GM10248 (cell line): ENCODE data around the gene CENPVL3.

ENCODE experiments used
- CTCF ChIA-PET: fragments of 300-600 bp; sonication (Branson Sonifier 250); formaldehyde crosslinking; extraction: SDS; loops from one replicate; lab custom pipeline; 2021; ENCODE audit warnings: antibody characterized with exemption; lab: Yijun Ruan, JAX
- POLR2A ChIA-PET: fragments of 350-650 bp; sonication (Branson Sonifier 250); formaldehyde crosslinking; extraction: SDS; loops from one replicate; lab custom pipeline; 2020; ENCODE audit warnings: antibody characterized with exemption; lab: Yijun Ruan, JAX
- DNase-seq: peaks from one replicate; pipeline ENCODE4 v3.0.0; 2012; ENCODE audit errors: extremely low spot score
- TF ChIP-seq, protein P1 (sequence below): IDR thresholded peaks from 2 replicates; pipeline ENCODE4 v1.5.1; 2012; ENCODE audit warnings: mild to moderate bottlenecking, low read depth; ENCODE audit errors: extremely low read depth, missing control alignments, control extremely low read depth

CENPVL3 gene

DNA sequence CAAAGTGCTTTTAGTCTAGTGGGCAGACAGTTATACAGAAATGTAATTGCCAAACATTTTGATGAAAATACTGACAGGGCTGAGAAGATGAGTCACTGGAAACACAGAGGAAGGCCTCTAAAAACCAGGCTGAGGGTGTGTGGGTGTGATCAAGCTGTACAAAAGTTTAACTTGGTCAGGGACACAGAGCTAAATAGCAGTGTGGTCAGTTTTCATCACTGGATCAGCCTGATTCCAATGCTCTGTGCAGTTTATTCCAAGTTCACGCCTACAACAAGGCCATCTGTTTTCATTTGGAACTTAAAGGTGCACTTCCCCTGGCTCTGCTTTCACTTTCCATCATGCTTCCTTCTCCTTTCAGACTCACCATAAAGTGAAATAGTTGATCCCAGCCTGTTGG lies 10.6 kb downstream of the CENPVL3 start:
- DNase-seq = no peak
- ChIA-PET CTCF (interaction anchor here (2.0 kb wide), 1 partner anchor 9 kb away, joined by 4 read pairs; no protein-coding TSS in a partner anchor), POLR2A (no interaction called here)
- TF ChIP-seq, protein P1, sequence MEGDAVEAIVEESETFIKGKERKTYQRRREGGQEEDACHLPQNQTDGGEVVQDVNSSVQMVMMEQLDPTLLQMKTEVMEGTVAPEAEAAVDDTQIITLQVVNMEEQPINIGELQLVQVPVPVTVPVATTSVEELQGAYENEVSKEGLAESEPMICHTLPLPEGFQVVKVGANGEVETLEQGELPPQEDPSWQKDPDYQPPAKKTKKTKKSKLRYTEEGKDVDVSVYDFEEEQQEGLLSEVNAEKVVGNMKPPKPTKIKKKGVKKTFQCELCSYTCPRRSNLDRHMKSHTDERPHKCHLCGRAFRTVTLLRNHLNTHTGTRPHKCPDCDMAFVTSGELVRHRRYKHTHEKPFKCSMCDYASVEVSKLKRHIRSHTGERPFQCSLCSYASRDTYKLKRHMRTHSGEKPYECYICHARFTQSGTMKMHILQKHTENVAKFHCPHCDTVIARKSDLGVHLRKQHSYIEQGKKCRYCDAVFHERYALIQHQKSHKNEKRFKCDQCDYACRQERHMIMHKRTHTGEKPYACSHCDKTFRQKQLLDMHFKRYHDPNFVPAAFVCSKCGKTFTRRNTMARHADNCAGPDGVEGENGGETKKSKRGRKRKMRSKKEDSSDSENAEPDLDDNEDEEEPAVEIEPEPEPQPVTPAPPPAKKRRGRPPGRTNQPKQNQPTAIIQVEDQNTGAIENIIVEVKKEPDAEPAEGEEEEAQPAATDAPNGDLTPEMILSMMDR = no peak

DNA sequence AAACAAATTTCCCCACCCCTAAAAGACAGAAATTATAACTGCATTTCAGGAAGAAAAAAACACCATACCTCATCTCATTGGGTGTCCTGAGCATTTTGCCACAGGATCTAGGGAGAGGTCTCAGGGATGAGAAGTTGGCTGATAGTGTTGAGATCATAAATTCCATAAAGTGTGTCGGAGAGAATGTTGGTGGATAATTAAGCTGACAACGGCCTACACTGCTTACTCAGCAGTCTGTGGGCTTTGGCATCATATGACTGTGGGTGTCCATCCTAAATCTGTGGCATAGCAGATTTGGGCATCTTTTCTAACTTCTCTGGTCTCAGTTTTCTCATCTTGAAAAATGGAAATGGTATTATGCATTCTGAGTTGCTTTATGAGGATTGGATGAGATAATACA lies 12.3 kb downstream of the CENPVL3 start:
- ChIA-PET CTCF (interaction anchor here (0.6 kb wide), 1 partner anchor 818 kb away, joined by 3 read pairs; no protein-coding TSS in a partner anchor), POLR2A (no interaction called here)
- no peak for DNase-seq
- TF ChIP-seq, protein P1 = no peak

DNA sequence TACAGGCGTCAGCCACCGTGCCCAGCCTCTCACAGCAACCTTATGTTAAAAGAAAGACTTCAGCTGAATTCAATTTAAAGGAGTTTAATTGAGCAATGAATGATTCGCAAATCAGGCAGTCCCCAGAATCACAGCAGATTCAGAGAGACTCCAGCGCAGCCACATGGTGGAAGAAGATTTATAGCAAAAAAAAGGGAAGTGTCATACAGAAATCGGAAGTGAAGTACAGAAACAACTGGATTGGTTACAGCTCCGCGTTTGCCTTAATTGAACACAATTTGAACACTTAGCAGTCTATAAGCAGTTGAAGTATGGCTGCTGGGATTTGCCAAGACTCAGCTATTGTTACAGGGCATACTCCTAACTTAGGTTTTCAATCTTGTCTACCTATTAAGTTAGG lies 19.8 kb downstream of the CENPVL3 start:
- CTCF ChIA-PET = interaction anchor here (0.7 kb wide), 1 partner anchor 10 kb away, joined by 4 read pairs; no protein-coding TSS in a partner anchor
- POLR2A ChIA-PET = no interaction called here
- DNase-seq = no peak
- TF ChIP-seq, protein P1 = no peak

DNA sequence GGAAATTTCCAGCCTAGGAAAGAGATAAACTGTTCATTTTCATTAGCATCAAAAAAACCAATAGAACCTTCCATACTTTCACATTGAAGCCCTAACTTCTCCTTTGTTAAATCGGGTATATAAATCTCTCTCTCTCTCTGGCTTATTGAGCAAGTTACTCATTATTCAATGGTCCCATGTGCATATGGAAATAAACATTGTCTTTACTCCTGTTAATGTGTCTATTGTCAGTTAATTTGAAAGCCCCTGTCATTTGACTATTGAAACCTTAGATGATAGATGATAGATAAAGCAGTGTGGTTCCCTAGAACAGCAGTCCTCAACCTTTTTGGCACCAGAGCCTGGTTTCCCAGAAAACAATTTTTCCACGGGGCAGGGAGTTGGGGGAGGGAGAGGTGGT lies 46.8 kb downstream of the CENPVL3 start:
- no peak for DNase-seq
- TF ChIP-seq, protein P1 = no peak
- POLR2A ChIA-PET = no interaction called here
- CTCF ChIA-PET = no interaction called here

DNA sequence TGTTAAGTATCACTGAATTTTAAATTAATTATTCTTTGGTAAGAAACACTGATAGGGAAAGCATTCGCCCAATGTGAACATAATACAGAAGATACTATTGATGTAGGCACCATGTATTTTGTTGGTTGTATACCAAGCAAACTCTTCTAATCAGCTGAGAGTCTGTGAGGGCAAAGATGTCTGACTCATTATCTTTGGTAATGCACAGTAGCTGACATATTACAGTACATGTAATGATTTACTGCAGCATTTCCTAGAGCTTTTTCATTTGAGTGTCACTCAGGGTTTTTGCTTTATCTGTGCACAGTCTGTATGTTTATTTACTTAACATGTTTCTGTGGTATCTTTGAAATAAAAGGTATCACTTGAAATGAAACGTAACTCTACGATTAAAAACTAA lies 49.2 kb downstream of the CENPVL3 start:
- ChIA-PET CTCF (interaction anchor here (0.7 kb wide), 1 partner anchor 9 kb away, joined by 3 read pairs; no protein-coding TSS in a partner anchor), POLR2A (no interaction called here)
- no peak for DNase-seq
- TF ChIP-seq, protein P1 = no peak

DNA sequence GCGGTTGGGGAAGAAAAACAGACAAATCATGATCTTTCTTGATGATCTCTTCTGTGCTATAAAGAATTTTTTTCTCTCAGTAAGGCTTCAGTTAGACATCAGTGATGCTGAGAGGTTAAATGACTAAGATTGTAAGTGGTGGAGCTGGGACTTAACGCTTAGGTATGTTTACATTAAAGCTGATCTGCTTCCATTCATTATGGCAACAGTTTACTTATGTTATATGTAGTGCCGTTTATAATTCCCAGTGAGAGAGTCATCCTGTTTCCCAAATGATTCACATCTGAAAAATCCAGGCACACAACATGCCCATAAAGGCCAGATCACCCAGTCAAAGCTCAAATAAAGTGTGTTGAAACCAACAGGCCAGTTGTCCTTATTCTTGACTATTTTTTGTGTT lies 50.1 kb downstream of the CENPVL3 start:
- TF ChIP-seq, protein P1 = no peak
- DNase-seq = no peak
- POLR2A ChIA-PET = no interaction called here
- CTCF ChIA-PET = interaction anchor here (1.7 kb wide), 1 partner anchor 9 kb away, joined by 7 read pairs; no protein-coding TSS in a partner anchor
